NCI-H226 (cell line): Measurements from ENCODE around the gene RPLP1.

Experiments used
- DNase-seq: peaks from one replicate; pipeline ENCODE4 v3.0.0-alpha.2; 2015

RPLP1 gene

DNA sequence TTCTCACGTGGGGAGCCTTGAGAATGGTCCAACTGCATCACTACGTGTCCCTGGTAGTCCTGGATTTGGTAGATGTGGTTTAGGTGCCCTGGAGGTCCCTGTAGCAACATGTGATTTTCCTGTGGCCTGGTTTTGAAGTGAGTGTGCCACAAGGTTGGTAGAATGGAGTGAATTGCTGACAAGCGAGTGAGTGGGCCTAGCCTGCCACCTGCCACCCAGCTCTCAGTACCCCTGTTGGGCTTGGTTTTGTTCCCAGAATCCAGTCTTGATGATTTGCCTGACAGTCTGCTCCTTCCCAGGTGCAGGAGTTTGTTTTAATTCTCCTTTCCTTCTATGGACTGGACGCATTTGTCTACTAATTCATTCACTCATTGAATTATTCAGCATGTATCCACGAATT is 19.4 kb downstream of the RPLP1 start:
- no peak for DNase-seq

GRCh38 chr15:69472562-69472961 is 19.9 kb downstream of the RPLP1 start:
- no peak for DNase-seq

DNA sequence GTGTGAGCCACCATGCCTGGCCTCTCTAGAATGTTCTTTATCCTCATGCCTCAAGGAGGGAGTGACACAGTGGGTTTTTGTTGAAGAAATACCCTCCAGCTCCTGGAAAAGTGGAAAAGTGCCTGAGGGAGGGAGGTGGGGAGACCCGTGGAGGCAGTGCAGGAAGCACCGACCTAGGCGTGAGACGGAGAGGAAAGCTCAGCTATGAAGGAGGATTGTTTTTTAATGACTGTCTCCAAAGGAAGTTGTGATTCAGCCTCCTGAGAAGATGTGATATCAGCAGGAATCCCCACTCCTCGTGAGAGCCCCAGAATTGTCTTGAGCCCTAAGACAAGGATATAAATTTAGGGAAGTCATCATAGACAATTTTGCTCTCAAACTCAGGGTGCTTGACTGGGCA is 21.7 kb downstream of the RPLP1 start:
- DNase-seq, result peak; percentile 93

DNA sequence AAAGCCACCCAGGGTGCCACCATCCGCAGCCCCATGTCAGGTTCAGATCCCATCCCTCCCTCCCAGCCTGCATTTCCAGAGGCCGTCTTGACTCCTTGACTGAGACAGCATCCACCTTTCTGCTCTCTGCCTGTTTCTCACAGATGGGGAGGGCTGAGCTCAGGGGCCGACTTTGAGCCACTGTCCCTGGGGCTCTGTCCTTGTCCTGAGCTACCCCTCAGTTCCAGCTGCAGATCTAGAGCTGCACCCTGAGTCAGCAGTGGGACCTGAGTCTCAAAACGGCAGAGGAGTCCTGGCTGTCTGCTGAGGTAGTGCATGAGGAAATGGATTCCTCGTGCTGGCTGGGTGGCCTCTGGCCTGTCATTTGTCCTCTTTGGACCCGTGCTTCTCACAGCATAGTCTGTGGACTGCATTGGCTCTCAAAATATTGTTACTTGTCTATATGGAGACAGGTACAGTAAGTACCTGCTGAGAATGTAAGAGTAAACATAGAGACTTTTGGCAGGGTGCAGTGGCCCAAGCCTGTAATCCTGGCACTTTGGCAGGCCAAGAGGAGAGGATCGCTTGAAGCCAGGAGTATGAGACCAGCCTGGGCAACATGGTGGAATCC is 22.3 kb downstream of the RPLP1 start:
- peak; percentile 29 for DNase-seq

DNA sequence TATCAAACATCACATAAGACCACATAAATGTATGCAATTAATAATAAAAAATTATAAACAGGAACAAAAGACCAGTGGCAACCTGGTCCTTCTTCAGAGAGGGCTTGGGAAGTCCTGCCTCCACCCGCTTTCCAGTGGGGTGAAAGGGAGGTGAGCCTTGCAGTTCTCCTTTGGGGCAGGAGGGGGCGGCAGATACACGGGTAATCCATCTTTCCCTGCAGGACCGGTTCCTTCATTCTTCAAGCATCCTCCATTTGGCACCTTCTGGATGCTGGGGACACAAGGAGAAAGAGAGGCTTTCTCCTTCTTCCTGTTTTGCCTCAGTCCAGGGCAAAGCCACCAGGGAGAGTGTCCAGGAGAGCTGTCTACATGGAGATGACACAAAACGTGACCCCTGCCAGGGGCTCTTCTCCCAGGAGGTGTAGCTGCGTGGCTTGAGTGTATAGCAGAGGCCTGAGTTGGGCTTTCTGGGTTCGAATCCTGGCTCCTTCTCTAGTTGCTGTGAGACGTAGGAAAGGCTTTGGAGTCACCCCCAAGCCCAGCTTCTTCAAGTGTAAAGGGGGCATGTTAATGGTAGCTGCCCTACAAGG is 23.2 kb downstream of the RPLP1 start:
- DNase-seq, result peak; percentile 61

DNA sequence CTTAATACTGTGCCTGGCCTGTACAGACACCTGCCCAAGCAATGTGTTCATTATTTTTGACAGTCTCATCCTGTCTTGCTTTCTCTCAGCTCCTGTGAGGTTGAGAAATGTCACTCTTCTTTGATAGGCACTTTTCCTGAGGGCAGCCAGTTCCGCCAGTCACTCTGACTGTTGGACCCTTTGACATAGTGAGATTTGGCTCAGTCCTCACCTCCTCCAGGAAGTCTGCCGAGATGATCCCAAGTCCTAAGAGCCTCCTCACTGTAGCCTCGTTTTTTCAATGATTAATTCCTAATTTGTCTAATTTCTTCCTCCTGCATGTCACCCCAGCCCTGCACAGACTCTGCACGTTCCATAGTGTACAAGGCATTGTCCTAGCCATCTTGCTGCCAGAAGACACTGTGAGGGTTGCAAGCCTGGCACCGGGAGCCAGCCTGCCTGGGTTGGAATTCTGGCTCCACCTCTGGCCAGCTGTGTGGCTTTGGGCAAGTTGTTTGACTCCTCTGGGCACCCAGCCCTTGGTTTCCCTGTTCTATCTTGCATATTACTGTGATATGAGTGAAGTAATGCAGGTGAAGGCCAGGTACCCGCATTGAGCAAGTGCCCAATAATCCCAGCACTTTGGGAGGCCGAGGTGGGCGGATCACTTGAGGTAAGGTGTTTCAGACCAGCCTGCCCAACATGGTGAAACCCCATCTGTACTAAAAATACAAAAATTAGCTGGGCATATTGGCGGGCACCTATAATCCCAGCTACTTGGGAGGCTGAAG is 24.3 kb downstream of the RPLP1 start:
- DNase-seq, result no peak

DNA sequence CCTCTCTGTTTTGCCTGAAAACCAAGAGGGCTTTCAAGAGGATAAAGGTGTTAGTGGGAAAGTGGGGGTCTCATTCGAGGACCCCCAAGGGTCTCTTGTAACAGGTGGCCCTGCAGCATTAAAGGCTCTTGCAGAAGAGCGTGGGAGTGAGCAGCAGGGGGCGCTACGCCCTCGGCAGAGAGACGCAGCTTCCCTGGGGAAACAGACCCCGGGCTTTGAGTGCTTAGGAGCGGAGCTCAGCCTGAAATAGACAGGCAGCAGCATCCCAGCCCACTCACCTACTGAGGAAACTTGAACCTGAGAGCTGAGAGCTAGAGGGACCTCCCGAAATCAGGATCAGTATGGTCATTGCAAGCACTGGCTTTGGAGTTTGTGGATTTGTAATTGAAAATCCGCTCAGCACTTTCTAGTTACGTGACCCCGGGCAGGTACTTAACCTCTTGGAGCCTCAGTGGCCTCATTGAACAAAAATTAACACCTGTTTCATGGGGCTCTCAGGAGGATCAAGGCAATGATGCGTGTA is 25.7 kb downstream of the RPLP1 start:
- no peak for DNase-seq

GRCh38 chr15:69479081-69479480 is 26.5 kb downstream of the RPLP1 start:
- no peak for DNase-seq

GRCh38 chr15:69479971-69480370 is 27.4 kb downstream of the RPLP1 start:
- no peak for DNase-seq

DNA sequence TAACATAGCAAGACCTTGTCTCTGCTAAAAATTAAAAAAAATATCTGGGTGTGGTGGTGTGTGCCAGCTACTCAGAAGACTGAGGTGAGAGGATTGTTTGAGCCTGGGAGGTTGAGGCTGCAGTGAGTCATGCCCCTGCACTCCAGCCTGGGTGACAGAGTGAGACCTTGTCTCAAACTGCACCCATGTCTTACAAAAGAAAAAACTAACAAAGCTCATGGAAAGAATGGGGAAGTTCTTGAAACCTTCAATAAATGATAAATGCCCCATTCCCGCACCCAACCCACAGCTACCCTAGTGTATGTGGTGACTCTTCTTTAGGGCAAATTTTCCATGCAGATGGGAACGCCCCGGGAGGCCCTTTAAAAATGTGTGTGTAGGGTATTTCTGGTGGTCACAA is 28.3 kb downstream of the RPLP1 start:
- no peak for DNase-seq

- DNase-seq, result no peak
Measured at GRCh38 chr15:69482686-69483256, 30.2 kb downstream of the RPLP1 start.

GRCh38 chr15:69484837-69485236 is 32.2 kb downstream of the RPLP1 start:
- DNase-seq, result peak; percentile 24

GRCh38 chr15:69486481-69487110 is 34.0 kb downstream of the RPLP1 start:
- DNase-seq, result no peak

- no peak for DNase-seq
Measured at GRCh38 chr15:69489073-69489571, 36.5 kb downstream of the RPLP1 start.

DNA sequence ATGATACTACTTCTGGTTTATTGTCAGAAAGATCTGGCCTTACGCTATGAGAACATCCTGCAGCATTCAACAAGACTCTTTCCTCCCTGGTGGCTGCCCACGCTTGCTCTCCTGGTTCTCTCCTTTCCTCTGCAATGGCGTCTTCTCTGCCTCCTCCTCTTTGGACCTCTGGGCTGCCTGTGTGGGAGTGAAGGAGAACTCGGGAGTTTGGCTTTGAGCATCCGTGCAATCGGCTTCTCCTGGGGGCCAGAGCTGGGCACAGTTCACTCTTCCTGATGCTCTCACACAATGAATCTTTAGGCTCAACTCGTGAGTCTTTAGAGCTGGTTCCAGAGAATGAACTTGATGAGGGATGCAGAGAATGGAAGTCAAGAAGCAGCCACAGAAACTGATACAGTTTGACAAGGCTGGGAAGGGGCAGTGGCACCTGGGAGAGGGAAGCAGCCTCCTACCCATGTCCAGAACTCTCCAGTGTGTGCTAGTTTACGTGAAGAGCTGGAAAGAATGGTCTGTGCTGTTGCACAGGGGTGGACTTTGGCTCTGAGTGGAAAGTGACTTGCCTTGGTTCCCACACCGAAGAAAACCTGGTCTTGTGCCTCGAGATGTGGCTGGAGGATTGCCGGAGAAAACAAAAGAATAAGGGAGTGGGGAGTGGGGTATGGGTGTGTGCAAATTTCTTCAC is 37.9 kb downstream of the RPLP1 start:
- no peak for DNase-seq

DNA sequence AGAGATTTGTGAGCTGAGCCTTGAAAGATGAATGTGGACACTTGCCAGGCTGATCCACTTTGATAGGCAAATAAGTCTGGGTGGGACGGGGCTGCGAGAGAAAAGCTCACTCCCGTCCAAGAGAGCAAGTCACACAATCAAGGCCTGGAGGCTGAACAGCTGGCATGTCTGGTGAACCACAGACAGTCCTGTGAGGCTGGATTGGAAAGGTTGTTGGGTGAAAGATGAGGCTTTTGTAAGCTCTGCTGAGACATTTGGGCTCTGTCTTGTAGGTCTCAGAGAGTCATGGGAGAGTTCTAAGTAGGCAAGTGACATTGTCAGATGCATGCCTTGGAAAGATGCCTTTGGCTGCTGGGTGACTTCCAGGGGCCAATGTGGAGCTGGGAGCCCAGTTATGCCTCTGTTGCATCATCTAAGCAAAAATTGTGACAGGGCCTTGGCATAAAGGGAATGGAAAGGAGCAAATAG is 38.5 kb downstream of the RPLP1 start:
- DNase-seq, result no peak

GRCh38 chr15:69493406-69493805 is 40.8 kb downstream of the RPLP1 start:
- DNase-seq, result no peak

DNA sequence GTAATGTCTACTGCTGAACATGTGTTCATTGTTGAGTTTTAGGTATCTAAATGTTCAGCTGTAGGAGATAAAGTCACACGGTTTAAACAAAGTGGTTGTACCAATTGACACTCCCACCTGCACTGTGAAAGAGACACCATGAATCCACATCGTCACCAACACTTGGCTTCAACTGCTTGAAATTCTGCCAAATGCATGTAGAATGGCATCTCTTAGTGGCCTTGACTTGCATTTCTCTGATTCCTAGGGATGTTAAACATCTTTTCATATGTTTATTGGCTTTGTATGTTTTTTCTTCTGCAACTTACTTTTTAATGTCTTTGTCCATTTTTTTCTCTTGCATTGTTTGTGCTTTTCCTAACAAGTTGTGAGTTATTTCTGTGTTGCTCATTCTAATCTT is 43.4 kb downstream of the RPLP1 start:
- DNase-seq, result no peak

- no peak for DNase-seq
Measured at GRCh38 chr15:69497076-69497475, 44.5 kb downstream of the RPLP1 start.

- no peak for DNase-seq
Measured at GRCh38 chr15:69497667-69498066, 45.0 kb downstream of the RPLP1 start.

- no peak for DNase-seq
Measured at GRCh38 chr15:69498282-69498681, 45.7 kb downstream of the RPLP1 start.

GRCh38 chr15:69498987-69499386 is 46.4 kb downstream of the RPLP1 start:
- DNase-seq, result no peak
